Uterus (tissue), 2 donors: ENCODE data around the gene TMEM183A.

Experiments used
- CTCF ChIP-seq, 4 experiments: fragments of 200-600 bp in 2 of 4; fragments of 450-650 bp in 2 of 4; sonication (generic) in 2 of 4; IDR thresholded peaks; one replicate each; pipeline ENCODE4 v1.5.1; 2016 to 2019; ENCODE audit warnings: antibody characterized with exemption in 4 of 4, mild to moderate bottlenecking in 2 of 4, moderate library complexity in 1 of 4
- POLR2A ChIP-seq, 2 donors: fragments of 450-650 bp; IDR thresholded peaks; one replicate each; pipeline ENCODE4 v1.6.1; 2016; ENCODE audit warnings: antibody characterized with exemption in 2 of 2, mild to moderate bottlenecking in 1 of 2, moderate library complexity in 1 of 2

GRCh38 chr1:203036135-203036534 is 29.0 kb downstream of the TMEM183A start:
- no peak for TF ChIP-seq CTCF (IDR thresholded peaks at IDR 0.05)
- TF ChIP-seq POLR2A (IDR thresholded peaks at IDR 0.05), result no peak
